Type B pancreatic cell (in vitro differentiated cells): Measurements from ENCODE around the gene RAB8A. TPM values are rescaled to one million over a fixed set of nuclear protein-coding genes. Genes with fewer than 3 reads are reported as not detected.
"Not testable (repeated sequence)": the region's sequence is repeated elsewhere in the genome, so short reads cannot be mapped to it uniquely, and the experiment has no call there.

Source experiments
- DNase-seq: peaks from one replicate; pipeline ENCODE4 v3.0.0; 2021; ENCODE audit warnings: mixed read lengths; ENCODE audit not compliant: unreplicated experiment; ENCODE audit errors: extremely low spot score
- H3K27ac Mint-ChIP-seq: 2 replicates; pipeline ENCODE4 v1.8.0; 2021; ENCODE audit warnings: mild to moderate bottlenecking, mixed read lengths
- H3K27me3 Mint-ChIP-seq: 2 replicates; pipeline ENCODE4 v1.8.0; 2021; ENCODE audit warnings: mixed read lengths
- H3K36me3 Mint-ChIP-seq: 2 replicates; pipeline ENCODE4 v1.8.0; 2021; ENCODE audit warnings: mixed read lengths
- H3K4me1 Mint-ChIP-seq: one replicate; pipeline ENCODE4 v1.8.0; 2021; ENCODE audit warnings: mixed read lengths; ENCODE audit not compliant: unreplicated experiment
- H3K4me3 Mint-ChIP-seq: 2 replicates; pipeline ENCODE4 v1.8.0; 2021; ENCODE audit warnings: mild to moderate bottlenecking, mixed read lengths
- H3K9me3 Mint-ChIP-seq: 2 replicates; pipeline ENCODE4 v1.8.0; 2021; ENCODE audit warnings: mixed read lengths
- total RNA-seq: library from RNA; stranded (reverse); gene quantifications from 2 replicates; pipeline ENCODE4 v1.2.1, GENCODE V29; 2021; ENCODE audit warnings: low replicate concordance
- TF ChIP-seq, protein P1 (sequence below): fragments of 200-600 bp; sonication (generic); conservative IDR thresholded peaks from 2 replicates; pipeline ENCODE4 v1.5.0; 2021; ENCODE audit warnings: antibody characterized with exemption, mild to moderate bottlenecking

RAB8A gene
- total RNA-seq, 1 donor from 2014 or later = 86.9 TPM

- H3K4me3 Mint-ChIP-seq = peak overlapping the region; percentile 93
- H3K27ac Mint-ChIP-seq = peak overlapping the region; percentile 98
- peaks cover 24% of the 10 kb centered on the region for H3K36me3 Mint-ChIP-seq
- no peak for DNase-seq
- no peaks in the 10 kb centered on the region for H3K9me3 Mint-ChIP-seq
- no peaks in the 10 kb centered on the region for H3K27me3 Mint-ChIP-seq
- peaks cover 43% of the 10 kb centered on the region for H3K4me1 Mint-ChIP-seq
- TF ChIP-seq, protein P1, sequence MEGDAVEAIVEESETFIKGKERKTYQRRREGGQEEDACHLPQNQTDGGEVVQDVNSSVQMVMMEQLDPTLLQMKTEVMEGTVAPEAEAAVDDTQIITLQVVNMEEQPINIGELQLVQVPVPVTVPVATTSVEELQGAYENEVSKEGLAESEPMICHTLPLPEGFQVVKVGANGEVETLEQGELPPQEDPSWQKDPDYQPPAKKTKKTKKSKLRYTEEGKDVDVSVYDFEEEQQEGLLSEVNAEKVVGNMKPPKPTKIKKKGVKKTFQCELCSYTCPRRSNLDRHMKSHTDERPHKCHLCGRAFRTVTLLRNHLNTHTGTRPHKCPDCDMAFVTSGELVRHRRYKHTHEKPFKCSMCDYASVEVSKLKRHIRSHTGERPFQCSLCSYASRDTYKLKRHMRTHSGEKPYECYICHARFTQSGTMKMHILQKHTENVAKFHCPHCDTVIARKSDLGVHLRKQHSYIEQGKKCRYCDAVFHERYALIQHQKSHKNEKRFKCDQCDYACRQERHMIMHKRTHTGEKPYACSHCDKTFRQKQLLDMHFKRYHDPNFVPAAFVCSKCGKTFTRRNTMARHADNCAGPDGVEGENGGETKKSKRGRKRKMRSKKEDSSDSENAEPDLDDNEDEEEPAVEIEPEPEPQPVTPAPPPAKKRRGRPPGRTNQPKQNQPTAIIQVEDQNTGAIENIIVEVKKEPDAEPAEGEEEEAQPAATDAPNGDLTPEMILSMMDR = no peak
Measured at GRCh38 chr19:16076958-16077611, 34.6 kb upstream of the RAB8A start.

DNA sequence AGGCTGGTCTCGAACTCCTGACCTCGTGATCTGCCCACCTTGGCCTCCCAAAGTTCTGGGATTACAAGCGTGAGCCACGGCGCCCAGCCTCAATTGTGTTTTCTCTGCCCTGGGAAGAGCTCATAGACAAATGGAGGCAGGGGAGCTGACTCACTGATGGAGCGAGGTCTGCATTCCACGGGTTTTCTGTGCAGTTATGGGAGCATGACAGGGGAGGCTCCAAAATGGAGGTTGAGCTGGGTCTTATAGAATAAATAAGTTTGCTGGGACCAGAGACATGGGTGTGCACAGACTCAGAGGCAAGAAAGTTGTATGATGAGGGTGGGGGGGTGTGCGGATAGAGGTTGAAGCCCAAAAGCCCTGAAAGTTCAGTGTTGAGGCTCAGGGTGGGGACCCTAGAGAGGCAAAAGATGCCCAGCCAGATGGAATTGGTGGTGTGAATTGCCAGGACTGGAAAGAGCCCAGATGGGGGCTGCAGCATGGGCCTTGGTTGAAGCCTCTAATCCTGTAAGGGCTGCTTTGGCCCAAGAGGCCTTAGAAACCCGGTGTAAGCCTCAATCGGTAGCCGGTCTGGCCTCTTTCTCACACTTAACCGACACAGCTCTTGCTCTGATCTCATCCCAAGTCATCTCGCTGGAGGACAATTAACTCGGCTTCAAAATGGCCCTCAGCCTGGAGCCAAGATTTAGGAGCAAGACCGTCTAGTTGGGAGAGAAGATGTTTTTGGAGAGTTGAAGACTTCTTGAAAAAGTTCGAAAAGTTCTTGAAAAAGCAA, 33.5 kb upstream of the RAB8A start:
- Mint-ChIP-seq H3K27ac (peak overlapping the region; percentile 98), H3K4me3 (peak overlapping the region; percentile 93), H3K4me1 (peaks cover 38% of the 10 kb centered on the region), H3K27me3 (no peaks in the 10 kb centered on the region), H3K36me3 (peaks cover 28% of the 10 kb centered on the region), H3K9me3 (no peaks in the 10 kb centered on the region)
- TF ChIP-seq, protein P1 = no peak
- DNase-seq = no peak

DNA sequence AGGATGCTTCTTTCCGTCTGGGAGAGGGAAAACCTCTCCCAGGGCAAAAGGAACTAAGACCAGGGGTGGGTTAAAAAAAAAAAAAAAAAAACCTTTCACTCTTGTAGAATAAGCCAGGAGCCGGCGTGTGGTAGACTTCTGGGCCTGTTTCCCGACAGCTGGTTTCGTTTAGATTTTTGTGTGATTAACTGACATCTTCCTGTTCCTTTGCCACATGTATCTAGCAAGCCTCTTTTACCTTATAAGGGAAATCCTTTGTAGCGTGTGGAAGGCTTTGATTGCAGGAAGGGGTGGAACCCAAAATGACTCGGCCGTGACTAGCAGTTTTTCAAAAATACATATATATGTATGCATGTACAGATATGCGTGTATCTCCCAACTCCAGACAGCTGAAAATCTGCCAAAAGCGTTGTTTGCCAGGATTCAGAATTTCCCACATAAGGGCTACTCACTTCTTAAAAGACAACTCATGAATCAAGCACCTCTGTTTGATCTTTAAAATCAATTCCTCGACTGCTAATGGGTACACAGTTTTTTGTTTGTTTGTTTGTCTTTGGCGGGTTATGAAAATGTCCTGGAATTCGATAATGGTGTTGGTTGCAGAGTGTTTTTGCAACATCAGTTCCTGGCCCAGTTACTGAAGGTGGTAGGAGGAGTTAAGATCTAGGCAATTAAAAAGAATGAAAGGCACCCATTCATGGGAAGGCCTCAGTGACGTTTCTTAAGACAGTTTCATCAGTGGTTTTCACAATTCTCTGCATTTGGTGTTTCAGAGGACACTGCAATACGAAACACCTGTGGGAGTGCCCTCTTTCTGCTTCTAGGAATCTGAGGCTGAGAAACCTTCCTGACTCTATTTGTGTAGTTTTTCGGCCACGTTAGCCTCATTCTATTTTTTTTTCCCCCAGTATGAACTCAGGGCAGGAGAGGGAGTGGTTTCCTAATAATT, 32.7 kb upstream of the RAB8A start:
- H3K36me3 Mint-ChIP-seq = peaks cover 32% of the 10 kb centered on the region
- no peaks in the 10 kb centered on the region for H3K9me3 Mint-ChIP-seq
- DNase-seq = no peak
- no peaks in the 10 kb centered on the region for H3K27me3 Mint-ChIP-seq
- peak overlapping the region; percentile 93 for H3K4me3 Mint-ChIP-seq
- H3K27ac Mint-ChIP-seq = peak overlapping the region; percentile 98
- H3K4me1 Mint-ChIP-seq = peaks cover 33% of the 10 kb centered on the region
- TF ChIP-seq, protein P1 = no peak

DNA sequence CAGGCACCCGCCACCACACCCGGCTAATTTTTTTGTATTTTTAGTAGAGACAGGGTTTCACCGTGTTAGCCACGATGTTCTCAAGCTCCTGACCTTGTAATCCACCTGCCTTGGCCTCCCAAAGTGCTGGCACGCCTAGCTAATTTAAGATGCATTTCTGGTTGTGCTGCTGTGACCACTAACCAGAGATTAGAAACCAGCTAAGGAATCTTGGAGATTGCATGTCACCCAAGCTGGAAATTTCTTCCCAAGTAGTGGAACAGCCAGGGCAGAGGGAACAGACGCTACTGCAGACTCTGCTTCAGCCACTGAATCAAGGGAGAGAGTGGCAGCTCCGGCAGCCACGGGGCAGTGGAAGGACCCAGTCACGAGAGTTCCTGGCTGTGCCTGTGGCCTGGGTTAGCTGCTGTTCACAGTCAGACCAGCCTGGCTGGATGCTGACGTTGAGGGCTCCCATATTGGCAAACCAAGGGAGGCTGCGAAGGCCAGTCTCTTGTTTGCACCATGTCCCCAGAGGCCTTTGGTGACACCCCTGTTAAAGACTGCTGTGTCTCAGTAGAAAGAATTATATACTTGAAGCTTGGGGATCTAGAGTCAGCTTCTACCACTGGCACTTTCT, 27.5 kb upstream of the RAB8A start:
- peaks cover 22% of the 10 kb centered on the region for H3K4me1 Mint-ChIP-seq
- H3K4me3 Mint-ChIP-seq = peak overlapping the region; percentile 44
- no peaks in the 10 kb centered on the region for H3K9me3 Mint-ChIP-seq
- H3K27ac Mint-ChIP-seq = peak overlapping the region; percentile 91
- H3K27me3 Mint-ChIP-seq = no peaks in the 10 kb centered on the region
- peaks cover 45% of the 10 kb centered on the region for H3K36me3 Mint-ChIP-seq
- TF ChIP-seq, protein P1 = no peak
- DNase-seq = no peak

DNA sequence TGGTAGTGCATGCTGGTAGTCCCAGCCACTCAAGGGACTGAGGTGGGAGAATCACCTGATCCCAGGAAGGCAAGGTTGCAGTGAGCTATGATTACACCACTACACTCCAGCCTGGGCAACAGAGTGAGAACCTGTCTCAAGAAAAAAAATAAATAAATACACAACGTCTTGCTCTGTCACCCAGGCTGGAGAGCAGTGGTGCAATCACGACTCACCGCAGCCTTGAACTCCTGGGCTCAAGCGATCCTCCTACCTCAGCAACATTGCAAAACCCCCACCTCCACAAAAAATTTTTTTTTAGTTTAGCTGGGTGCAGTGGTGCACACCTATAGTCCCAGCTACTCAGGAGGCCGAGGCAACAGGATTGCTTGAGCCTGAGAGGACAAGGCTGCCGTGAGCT, 26.6 kb upstream of the RAB8A start:
- Mint-ChIP-seq H3K36me3 (peaks cover 46% of the 10 kb centered on the region), H3K27ac (peak overlapping the region; percentile 91), H3K4me1 (peaks cover 19% of the 10 kb centered on the region), H3K27me3 (no peaks in the 10 kb centered on the region), H3K4me3 (no peak overlapping the region), H3K9me3 (no peaks in the 10 kb centered on the region)
- TF ChIP-seq, protein P1 = no peak
- DNase-seq = no peak

- peaks cover 45% of the 10 kb centered on the region for H3K36me3 Mint-ChIP-seq
- not testable (repeated sequence) for H3K27me3 Mint-ChIP-seq, DNase-seq, H3K4me3 Mint-ChIP-seq, H3K9me3 Mint-ChIP-seq
- peak overlapping the region; percentile 95 for H3K27ac Mint-ChIP-seq
- H3K4me1 Mint-ChIP-seq = peaks cover 16% of the 10 kb centered on the region
Measured at GRCh38 chr19:16087404-16087803, 24.3 kb upstream of the RAB8A start.
